Spleen (tissue), 11 donors: Measurements from ENCODE around the gene ABCA12. TPM values are rescaled to one million over a fixed set of nuclear protein-coding genes. Genes with fewer than 3 reads are reported as not detected.

Source experiments
- DNase-seq: peaks from one replicate; pipeline ENCODE4 v3.0.0-alpha.2; 2020
- H3K27ac ChIP-seq, 8 donors: fragments of 200-600 bp; sonication (generic) in 7 of 8; 1 replicate in 4 of 8; 2 replicates in 4 of 8; pipeline versions ENCODE4 v1.5.0 to v1.8.0; 2016 to 2021; ENCODE audit warnings: inconsistent platforms in 4 of 8, mild to moderate bottlenecking in 4 of 8, moderate library complexity in 1 of 8
- H3K27me3 ChIP-seq, 7 donors: fragments of 200-600 bp; sonication (generic) in 6 of 7; replicated peaks in 1 of 7; 1 replicate in 4 of 7; 2 replicates in 3 of 7; pipeline versions ENCODE4 v1.5.0 to v1.8.0; 2016 to 2021; ENCODE audit warnings: inconsistent platforms in 3 of 7, mild to moderate bottlenecking in 1 of 7
- H3K36me3 ChIP-seq, 6 donors: fragments of 200-600 bp; sonication (generic) in 5 of 6; 1 replicate in 4 of 6; 2 replicates in 2 of 6; pipeline versions ENCODE4 v1.5.0 to v1.8.0; 2016 to 2021; ENCODE audit warnings: inconsistent platforms in 2 of 6
- H3K4me1 ChIP-seq, 6 donors: fragments of 200-600 bp; sonication (generic) in 5 of 6; 1 replicate in 3 of 6; 2 replicates in 3 of 6; pipeline versions ENCODE4 v1.5.0 to v1.8.0; 2016 to 2021; ENCODE audit warnings: inconsistent platforms in 3 of 6
- H3K4me3 ChIP-seq, 8 donors: fragments of 200-600 bp; sonication (generic) in 7 of 8; 1 replicate in 4 of 8; 2 replicates in 4 of 8; pipeline versions ENCODE4 v1.5.0 to v1.8.0; 2016 to 2021; ENCODE audit warnings: inconsistent platforms in 4 of 8, mild to moderate bottlenecking in 4 of 8, moderate library complexity in 2 of 8
- H3K9me3 ChIP-seq, 8 donors: fragments of 200-600 bp; sonication (generic) in 7 of 8; 1 replicate in 4 of 8; 2 replicates in 4 of 8; pipeline versions ENCODE4 v1.5.0 to v1.8.0; 2016 to 2021; ENCODE audit warnings: inconsistent platforms in 4 of 8
- POLR2A ChIP-seq, 3 donors: fragments of 450-650 bp; IDR thresholded peaks; one replicate each; pipeline ENCODE4 v1.5.1; 2017; ENCODE audit warnings: antibody characterized with exemption in 3 of 3, mild to moderate bottlenecking in 1 of 3
- POLR2AphosphoS5 ChIP-seq, 3 donors: sonication (generic); formaldehyde crosslinking; IDR thresholded peaks; one replicate each; pipeline ENCODE4 v1.5.1; 2017; ENCODE audit warnings: antibody characterized with exemption in 3 of 3
- WGBS, 5 donors: extraction: QIAGEN DNeasy Blood & Tissue Kit in 3 of 5; methylation state at CpG; one replicate each; pipeline versions ENCODE4 v1.1.5 to v1.1.7; 2013 to 2018; 5-methylcytosine and 5-hydroxymethylcytosine counted together
- intact Hi-C: fragments of 100-400 bp; cut with DNase I; formaldehyde crosslinking; loops from one replicate; pipeline ENCODE4 v1.15.0; 2023; ENCODE audit warnings: low total_unique reads
- polyA plus RNA-seq, 3 donors: library from polyadenylated mRNA; stranded (reverse); fragments of 200-250 nt; gene quantifications; one replicate each; pipeline ENCODE4 v1.2.1, GENCODE V29; 2013
- total RNA-seq, 7 donors: library from RNA; depleted of rRNA in 3 of 7; stranded (reverse); fragments of >200 nt in 3 of 7; fragmentation: NEBNext Ultra II Directional in 4 of 7; extraction: Animal tissue kit (Norgen Biotek cat#: 25700) in 4 of 7; gene quantifications; one replicate each; pipeline versions ENCODE4 v1.1.0 to v1.2.1, GENCODE V29; 2016 to 2021
- TF ChIP-seq, protein P1 (sequence below), 11 experiments: fragments of 200-600 bp in 7 of 11; fragments of 450-650 bp in 4 of 11; sonication (generic) in 4 of 11; IDR thresholded peaks in 8 of 11; conservative IDR thresholded peaks in 3 of 11; 1 replicate in 7 of 11; 2 replicates in 4 of 11; pipeline versions ENCODE4 v1.4.0 to v1.8.0; 2016 to 2021; ENCODE audit warnings: antibody characterized with exemption in 11 of 11, inconsistent platforms in 4 of 11, mild to moderate bottlenecking in 1 of 11
- donor health status: healthy with polysubstance abuse.
- donor health status: DM: no; HTN: no; CAD: no; lungs with moderate emphysema.
- donor health status: DM: no; HTN: no; CAD: no.
- donor health status: Bipolar disorder and iron deficiency.
- donor health status: healthy.
- donor health status: DM: no; HTN: no; CAD: no.
- donor health status: DM: yes; HTN: yes; CAD: no.

Gene ABCA12
- total and polyA plus RNA-seq, 10 donors, result not detected

DNA sequence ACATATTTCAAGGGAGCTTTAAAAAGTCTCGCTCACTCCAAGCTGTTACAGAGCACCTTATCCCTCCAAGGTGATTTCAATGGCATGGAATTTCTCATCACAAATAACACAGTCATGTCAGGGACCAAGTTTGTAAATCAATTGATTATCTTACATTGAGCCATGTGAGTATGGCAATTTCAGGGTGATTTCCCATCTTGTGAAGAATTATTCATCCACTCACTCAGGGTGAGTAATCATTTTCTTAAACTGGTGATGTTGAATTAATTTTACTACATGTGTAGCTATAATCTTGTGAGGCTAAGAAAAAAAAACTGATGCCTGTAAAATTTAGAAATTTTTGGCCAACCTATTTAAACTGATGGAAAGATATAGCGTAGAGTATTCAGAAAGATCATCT, 3.3 kb upstream of the ABCA12 start:
- H3K27ac ChIP-seq, result no peak overlapping the region
- TF ChIP-seq POLR2A (IDR thresholded peaks at IDR 0.05) (no peak), POLR2AphosphoS5 (IDR thresholded peaks at IDR 0.05) (no peak)
- TF ChIP-seq, protein P1, sequence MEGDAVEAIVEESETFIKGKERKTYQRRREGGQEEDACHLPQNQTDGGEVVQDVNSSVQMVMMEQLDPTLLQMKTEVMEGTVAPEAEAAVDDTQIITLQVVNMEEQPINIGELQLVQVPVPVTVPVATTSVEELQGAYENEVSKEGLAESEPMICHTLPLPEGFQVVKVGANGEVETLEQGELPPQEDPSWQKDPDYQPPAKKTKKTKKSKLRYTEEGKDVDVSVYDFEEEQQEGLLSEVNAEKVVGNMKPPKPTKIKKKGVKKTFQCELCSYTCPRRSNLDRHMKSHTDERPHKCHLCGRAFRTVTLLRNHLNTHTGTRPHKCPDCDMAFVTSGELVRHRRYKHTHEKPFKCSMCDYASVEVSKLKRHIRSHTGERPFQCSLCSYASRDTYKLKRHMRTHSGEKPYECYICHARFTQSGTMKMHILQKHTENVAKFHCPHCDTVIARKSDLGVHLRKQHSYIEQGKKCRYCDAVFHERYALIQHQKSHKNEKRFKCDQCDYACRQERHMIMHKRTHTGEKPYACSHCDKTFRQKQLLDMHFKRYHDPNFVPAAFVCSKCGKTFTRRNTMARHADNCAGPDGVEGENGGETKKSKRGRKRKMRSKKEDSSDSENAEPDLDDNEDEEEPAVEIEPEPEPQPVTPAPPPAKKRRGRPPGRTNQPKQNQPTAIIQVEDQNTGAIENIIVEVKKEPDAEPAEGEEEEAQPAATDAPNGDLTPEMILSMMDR (IDR thresholded peaks at IDR 0.05 in 8 of 11, conservative IDR thresholded peaks at IDR 0.05 in 3 of 11), result no peak
- H3K27me3 ChIP-seq, result peaks cover 0 to 6% (median 0%) of the 10 kb centered on the region in 7 donors
- no peak for DNase-seq
- H3K36me3 ChIP-seq, result no peaks in the 10 kb centered on the region
- H3K4me3 ChIP-seq, result no peak overlapping the region
- intact Hi-C loops, result no loop called here
- H3K4me1 ChIP-seq, result no peaks in the 10 kb centered on the region
- 86 to 94% (median 90%) methylated on average over 2 of the region's 2 CpGs for WGBS, 5 donors
- no peaks in the 10 kb centered on the region for H3K9me3 ChIP-seq

DNA sequence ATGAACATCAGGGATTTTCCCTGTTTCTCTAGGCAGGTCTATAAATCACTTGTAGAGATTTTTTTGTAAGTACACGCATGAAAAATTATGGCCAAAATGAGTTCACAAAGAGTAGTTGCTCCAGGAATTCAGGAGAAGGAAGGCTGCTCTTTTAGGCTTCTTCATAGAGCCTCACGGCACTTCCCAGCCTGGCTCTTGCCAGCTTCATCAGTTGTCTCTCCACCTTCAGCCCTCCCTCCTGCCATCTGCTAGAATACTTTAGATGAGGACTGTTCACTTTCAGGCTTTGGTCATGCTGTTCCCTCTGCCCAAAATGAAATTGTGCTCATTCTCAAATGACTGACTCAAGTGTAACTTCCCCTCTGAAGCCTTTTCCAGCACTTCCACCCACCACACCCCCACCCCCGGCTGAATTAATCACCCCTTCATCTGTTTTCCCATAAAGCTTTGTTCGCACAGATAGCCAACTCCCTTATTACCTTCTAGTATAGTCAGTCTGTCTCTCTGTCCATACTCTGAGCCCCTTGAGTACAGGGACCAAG, 1.8 kb upstream of the ABCA12 start:
- intact Hi-C loops, result no loop called here
- TF ChIP-seq POLR2A (IDR thresholded peaks at IDR 0.05), result no peak
- no peak for TF ChIP-seq POLR2AphosphoS5 (IDR thresholded peaks at IDR 0.05)
- TF ChIP-seq, protein P1 (IDR thresholded peaks at IDR 0.05 in 8 of 11, conservative IDR thresholded peaks at IDR 0.05 in 3 of 11), result no peak
- H3K27me3 ChIP-seq, result peaks cover 0 to 6% (median 0%) of the 10 kb centered on the region in 7 donors
- no peak for DNase-seq
- 69 to 80% (median 74%) methylated on average over 4 of the region's 4 CpGs for WGBS, 5 donors
- H3K27ac ChIP-seq, result no peak overlapping the region
- H3K36me3 ChIP-seq, result no peaks in the 10 kb centered on the region
- H3K4me1 ChIP-seq, result no peaks in the 10 kb centered on the region
- H3K4me3 ChIP-seq, result no peak overlapping the region
- no peaks in the 10 kb centered on the region for H3K9me3 ChIP-seq

DNA sequence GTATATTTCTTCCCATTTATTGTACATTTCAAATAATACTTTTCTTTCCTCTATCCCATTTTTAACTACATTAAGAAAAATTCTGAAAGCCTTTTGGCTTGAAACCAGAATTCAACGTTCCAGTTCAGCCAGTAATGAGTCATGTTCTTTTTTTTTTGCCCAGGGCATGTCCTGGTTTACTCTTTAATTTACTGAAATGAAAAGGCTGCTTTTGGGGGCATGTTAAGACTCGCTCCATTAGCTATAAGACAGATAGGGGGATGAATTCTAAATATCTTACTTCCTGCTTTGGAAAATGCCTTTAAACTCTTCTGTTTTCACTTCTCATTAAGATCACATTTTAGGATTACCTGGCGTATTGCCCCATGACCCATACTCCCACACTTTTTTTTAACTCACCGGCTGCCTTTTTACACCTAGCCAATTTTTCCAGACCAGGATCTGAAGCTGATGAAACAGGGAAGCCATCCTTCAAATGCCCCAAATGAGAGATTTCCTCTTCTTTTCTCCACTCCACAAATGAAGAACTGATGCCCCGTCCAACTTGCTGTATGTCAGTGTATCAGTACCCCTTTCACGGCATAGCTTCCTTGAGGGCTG, 585 bp downstream of the ABCA12 start:
- intact Hi-C loops, result no loop called here
- TF ChIP-seq POLR2AphosphoS5 (IDR thresholded peaks at IDR 0.05) (no peak), POLR2A (IDR thresholded peaks at IDR 0.05) (no peak)
- TF ChIP-seq, protein P1 (IDR thresholded peaks at IDR 0.05 in 8 of 11, conservative IDR thresholded peaks at IDR 0.05 in 3 of 11), result no peak
- H3K27me3 ChIP-seq, result peaks cover 0 to 6% (median 0%) of the 10 kb centered on the region in 7 donors
- H3K27ac ChIP-seq, result no peak overlapping the region
- H3K36me3 ChIP-seq, result no peaks in the 10 kb centered on the region
- no peak overlapping the region for H3K4me3 ChIP-seq
- WGBS, 5 donors, result 63 to 80% (median 71%) methylated on average over 6 of the region's 6 CpGs
- H3K9me3 ChIP-seq, result peaks cover 0 to 11% (median under 1%) of the 10 kb centered on the region in 8 donors
- no peak for DNase-seq
- H3K4me1 ChIP-seq, result no peaks in the 10 kb centered on the region

DNA sequence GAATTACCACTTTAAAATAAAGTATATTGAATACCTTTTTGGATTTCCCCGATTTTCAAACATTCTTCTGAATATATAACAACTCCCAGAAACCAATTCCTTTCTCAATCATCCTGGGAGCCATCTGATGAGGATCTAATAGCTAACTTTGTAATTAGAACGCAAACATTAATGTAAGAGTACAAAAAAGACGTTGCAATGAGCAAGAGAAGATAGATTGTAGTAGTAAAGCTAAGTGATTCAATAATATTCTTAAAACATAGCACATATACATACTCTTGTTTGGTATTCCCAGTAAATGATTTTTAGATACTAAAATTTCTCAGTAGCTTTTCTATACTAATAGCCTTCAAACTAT, 1.1 kb downstream of the ABCA12 start:
- H3K27ac ChIP-seq, result no peak overlapping the region
- H3K4me3 ChIP-seq, result no peak overlapping the region
- TF ChIP-seq POLR2AphosphoS5 (IDR thresholded peaks at IDR 0.05) (no peak), POLR2A (IDR thresholded peaks at IDR 0.05) (no peak)
- TF ChIP-seq, protein P1 (IDR thresholded peaks at IDR 0.05 in 8 of 11, conservative IDR thresholded peaks at IDR 0.05 in 3 of 11), result no peak
- intact Hi-C loops, result no loop called here
- no peaks in the 10 kb centered on the region for H3K36me3 ChIP-seq
- peaks cover 0 to 14% (median 5%) of the 10 kb centered on the region in 8 donors for H3K9me3 ChIP-seq
- 66 to 83% (median 76%) methylated on average over 3 of the region's 3 CpGs for WGBS, 5 donors
- H3K27me3 ChIP-seq, result peaks cover 0 to 6% (median 0%) of the 10 kb centered on the region in 7 donors
- no peak for DNase-seq
- no peaks in the 10 kb centered on the region for H3K4me1 ChIP-seq
